A549 treated with Mapracorat at 1 μM for 4 hours (cell line): Measurements from ENCODE around the gene NEK4. TPM values are rescaled to one million over a fixed set of nuclear protein-coding genes. Genes with fewer than 3 reads are reported as not detected.

Experiments
- total RNA-seq: library from RNA; stranded (reverse); fragments of 200-300 nt; extraction: Qiagen RNA extraction; gene quantifications from 5 replicates; pipeline ENCODE4 v1.2.3, GENCODE V29; 2022

The NEK4 gene
- 10.0 to 15.8 TPM (median 13.6 TPM) in 5 replicates for total RNA-seq

DNA sequence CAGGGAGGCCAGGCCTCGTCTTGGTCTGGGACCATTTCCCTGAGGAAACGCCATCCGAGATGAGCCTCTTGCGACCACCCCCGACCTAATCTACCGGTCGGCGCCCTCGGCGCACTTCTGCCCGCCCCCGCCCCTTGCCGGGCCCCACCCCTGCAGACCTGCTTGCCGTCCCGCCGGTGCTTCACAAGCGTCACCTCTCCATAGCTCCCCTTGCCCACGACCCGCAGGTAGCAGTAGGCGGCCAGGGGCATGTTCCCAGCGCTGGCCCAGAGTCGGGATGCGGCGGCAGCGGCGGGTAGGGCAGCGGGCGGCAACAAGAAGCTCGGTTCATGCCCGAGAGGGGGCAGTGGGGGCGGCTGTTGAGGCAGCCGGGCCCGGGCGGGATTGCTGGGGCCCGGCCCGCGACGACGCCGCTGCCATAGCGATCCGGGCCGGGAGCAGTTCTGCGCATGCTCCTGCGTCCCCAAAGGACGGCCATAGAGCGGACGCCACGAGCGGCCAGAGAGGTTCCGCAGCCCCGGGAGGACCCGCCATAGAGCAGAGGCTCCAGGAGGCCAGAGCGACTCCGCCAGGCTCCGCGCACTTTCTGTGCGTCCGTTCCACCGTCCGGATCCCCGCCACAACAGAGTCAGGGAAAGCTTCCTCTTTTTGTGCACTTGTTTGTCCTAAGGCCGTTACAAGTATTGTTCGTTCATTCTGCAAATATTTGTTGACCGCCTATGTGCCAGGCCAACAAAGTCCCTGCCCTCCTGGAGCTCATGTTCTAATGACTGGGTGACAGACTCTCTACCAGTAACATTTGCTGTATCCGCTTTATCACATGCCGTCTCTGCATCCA is at the start of gene NEK4:
TSS of gene NEK4 (minus strand) at position 445 of the 838 bp plus-strand sequence. CDS start at position 251, 194 bp downstream.

DNA sequence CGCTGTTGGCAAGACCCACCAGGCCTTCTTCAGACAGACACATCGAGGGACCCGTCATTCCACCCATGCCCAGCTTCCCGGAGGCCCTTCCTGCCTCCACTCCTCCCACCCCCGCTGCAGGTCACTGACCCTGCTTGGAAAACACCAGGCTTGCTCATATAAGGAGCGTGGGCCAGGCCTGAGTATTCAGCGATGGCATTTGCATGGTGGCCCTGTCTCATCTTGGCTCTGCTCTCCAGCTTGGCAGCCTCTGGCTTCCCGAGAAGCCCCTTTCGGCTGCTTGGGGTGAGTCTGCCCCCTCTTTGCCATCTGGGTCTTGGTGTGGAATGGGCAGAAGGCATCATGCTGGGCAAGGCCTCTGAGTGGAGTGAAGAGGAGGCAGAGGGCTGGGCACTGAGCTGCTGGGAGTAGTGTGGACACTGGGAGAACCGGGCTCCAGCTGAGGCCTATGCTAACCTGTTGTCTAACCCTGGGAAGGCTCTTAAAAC is 23.9 kb upstream of the NEK4 start, which contains the start of gene ITIH3:
TSS of gene ITIH3 (plus strand) at position 185 of the 488 bp plus-strand sequence. CDS start at position 193, 8 bp downstream.

DNA sequence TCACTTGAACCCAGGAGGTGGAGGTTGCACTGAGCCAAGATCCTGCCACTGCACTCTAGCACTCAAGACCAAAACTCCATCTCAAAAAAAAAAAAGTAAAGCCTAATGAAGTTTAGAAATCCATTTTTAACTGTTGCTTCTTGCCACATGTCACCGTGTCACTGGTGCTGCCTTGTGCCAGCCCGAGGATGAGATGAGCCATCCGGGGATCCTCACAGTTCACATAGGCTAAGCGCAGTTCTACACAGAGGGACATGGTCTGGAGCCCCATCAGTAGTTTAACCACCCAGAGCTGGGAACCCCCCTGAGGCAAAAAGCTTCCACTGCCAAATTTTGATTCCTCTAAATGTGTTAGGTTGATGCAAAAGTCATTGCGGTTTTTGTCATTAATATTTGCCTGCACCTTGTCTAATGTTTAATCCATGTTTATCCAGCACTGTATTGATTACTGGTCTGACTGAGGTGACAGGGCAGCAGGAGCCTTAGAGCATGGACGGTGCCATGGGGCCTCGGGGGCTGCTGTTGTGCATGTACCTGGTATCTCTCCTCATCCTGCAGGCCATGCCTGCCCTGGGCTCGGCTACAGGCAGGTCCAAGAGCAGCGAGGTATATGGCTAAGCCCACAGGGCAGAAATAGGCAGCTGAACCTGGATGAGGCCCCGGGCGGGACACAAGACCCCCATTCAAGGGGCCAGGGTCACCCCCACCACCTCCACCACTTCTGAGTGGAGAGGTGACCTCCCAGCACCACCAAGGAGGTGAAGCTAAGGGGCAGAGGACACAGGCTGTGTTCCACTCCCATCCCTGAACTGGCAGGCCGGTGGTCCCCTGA is 6.6 kb upstream of the NEK4 start, which contains the start of gene ITIH1:
TSS of gene ITIH1 (plus strand) at position 473 of the 832 bp plus-strand sequence. CDS start at position 490, 17 bp downstream.

DNA sequence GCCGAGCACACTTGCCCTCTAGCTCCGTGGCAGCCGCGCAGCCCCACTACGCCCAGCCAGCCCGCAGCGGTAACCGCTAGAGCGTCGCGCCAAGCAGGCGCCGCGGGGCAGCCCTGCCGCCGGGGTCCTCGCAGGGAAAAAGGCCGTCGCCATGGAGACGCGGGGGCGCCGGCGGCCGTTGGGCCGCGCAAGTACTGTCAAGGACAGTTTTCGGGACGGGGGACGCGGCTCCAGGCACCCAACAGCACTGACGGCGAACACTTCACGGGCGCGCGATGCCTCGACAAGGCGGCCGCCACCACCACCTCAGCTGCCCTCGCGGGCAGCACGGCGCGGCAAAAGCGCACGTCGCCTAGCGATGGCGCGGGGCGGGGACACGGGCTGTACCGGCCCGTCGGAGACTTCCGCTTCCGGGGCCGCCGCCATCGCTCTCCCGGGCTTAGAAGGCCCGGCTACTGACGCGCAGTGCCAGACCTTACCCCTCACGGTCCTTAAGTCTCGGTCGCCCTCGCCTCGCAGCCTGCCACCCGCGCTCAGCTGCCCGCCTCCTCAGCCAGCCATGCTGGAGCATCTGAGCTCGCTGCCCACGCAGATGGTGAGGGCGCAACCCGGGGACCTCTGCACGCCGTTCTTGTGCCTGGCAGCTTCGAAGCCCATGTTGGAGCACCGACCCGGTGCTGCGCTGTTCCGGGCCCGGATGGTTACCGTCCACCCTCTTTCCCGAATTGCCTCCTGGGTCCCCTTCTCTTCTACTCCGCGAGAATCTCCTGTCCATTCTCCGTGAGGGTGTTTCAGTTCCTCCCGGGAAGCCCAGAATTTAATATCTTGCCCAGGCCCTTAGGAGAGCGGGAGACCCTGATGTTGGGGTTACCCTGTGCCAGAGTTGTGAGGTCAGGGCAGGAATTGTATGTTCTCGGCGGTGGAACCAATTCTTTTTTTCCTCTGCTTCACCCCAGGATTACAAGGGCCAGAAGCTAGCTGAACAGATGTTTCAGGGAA is 64.8 kb downstream of the NEK4 start, which contains the start of the genes GLT8D1 and SPCS1:
TSS of gene GLT8D1 (minus strand) at position 104 of the 999 bp plus-strand sequence. CDS start 5,331 bp downstream, outside the sequence.
TSS of gene SPCS1 (plus strand) at position 419 of the 999 bp plus-strand sequence. CDS start at position 560, 141 bp downstream.

DNA sequence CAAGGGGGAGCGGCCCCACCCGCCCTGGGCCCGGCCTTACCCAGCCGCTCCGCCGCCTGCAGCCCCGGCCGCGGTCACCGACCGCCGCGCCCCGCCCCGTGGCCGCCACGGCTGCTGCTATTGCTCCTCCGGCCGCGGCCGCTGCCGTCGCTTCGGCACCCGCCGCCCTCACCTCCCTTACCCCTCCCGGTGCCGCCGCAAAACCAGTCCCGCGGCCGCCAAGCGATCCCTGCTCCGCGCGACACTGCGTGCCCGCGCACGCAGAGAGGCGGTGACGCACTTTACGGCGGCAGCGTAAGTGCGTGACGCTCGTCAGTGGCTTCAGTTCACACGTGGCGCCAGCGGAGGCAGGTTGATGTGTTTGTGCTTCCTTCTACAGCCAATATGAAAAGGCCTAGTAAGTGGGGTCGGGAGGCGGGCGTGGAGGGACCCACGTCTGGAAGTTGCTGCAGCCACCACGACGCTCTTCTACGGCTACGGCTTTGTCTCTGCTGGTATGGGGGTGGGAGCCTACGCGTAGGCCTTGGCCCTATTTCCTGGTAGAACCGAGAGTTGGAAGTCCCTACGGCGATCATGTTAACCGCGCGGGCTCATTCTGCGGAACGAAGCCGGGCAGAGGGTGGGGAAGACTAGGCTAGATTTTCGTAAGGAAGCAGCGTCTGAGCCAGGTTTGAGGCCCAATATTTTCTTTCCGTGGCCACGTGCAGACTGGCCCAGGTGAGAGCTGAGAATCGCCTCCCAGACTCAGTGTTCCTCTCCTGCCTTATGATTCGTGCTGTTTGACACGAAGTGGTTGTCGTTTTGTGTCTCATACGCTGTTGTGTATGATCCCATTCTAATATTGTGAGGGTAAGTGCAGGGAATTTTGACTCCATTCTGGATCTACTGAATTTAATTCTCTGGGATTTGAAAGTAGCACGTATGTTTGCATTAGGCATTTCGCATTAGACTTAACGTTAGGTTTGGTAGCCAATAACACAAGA is 84.7 kb downstream of the NEK4 start, which contains the start of the genes GNL3 and PBRM1:
TSS of gene GNL3 (plus strand) at position 324 of the 983 bp plus-strand sequence. CDS start at position 385, 61 bp downstream.
TSS of gene PBRM1 (minus strand) at position 205 of the 983 bp plus-strand sequence.

Other genes with a start within 250 kb of the NEK4 start
- gene NT5DC2, start 237.1 kb downstream of the NEK4 start, total RNA-seq = 81.1 to 105 TPM (median 99.5 TPM) in 5 replicates
- 58.0 to 69.5 TPM (median 61.0 TPM) in 5 replicates for gene UQCC5, start 234.3 kb downstream of the NEK4 start, total RNA-seq
- gene PBRM1, start 85.0 kb downstream of the NEK4 start, total RNA-seq = 10.6 to 15.6 TPM (median 15.1 TPM) in 5 replicates
- gene GNL3, start 84.9 kb downstream of the NEK4 start, total RNA-seq = 89.6 to 138 TPM (median 91.0 TPM) in 5 replicates
- 35.0 to 38.9 TPM (median 38.4 TPM) in 5 replicates for gene GLT8D1, start 65.1 kb downstream of the NEK4 start, total RNA-seq
- gene SPCS1, start 64.8 kb downstream of the NEK4 start, total RNA-seq = 152 to 169 TPM (median 162 TPM) in 5 replicates
- gene ITIH1, start 6.7 kb upstream of the NEK4 start, total RNA-seq = not detected in 5 replicates
- 0.13 TPM in 1 of 5 replicates, not detected in the others for gene ITIH3, start 23.9 kb upstream of the NEK4 start, total RNA-seq
- gene ITIH4, start 59.7 kb upstream of the NEK4 start, total RNA-seq = 0.63 to 1.9 TPM (median 0.87 TPM) in 5 replicates
- 0.28 TPM in 1 of 5 replicates, not detected in the others for gene MUSTN1, start 64.1 kb upstream of the NEK4 start, total RNA-seq
- gene STIMATE, start 126.6 kb upstream of the NEK4 start, total RNA-seq = 6.1 to 8.3 TPM (median 7.5 TPM) in 5 replicates